K562 (cell line): ENCODE results near the gene FUT2. TPM values are rescaled to one million over a fixed set of nuclear protein-coding genes. Genes with fewer than 3 reads are reported as not detected.
A peak's percentile ranks its signal among the peaks of the same experiment; 100 is the strongest.

Experiments
- BRD9 ChIP-seq: fragments of 450-650 bp; IDR thresholded peaks from 2 replicates; pipeline ENCODE4 v1.6.1; 2018; ENCODE audit warnings: low read depth; ENCODE audit not compliant: partially characterized antibody
- CEBPB ChIP-seq: fragments of 450-650 bp; IDR thresholded peaks from 2 replicates; pipeline ENCODE4 v1.6.1; 2016; ENCODE audit warnings: missing genetic modification characterization, missing compliant biosample characterization
- EHMT2 ChIP-seq: fragments of 450-650 bp; IDR thresholded peaks from 2 replicates; pipeline ENCODE4 v1.6.1; 2018; ENCODE audit warnings: antibody characterized with exemption
- ETV1 ChIP-seq: fragments of 450-650 bp; conservative IDR thresholded peaks from 2 replicates; pipeline ENCODE4 v1.6.1; 2016; ENCODE audit warnings: missing genetic modification characterization, control low read depth, low read depth, missing compliant biosample characterization
- FOXJ3 ChIP-seq: sonication (generic); formaldehyde crosslinking; IDR thresholded peaks from 2 replicates; pipeline ENCODE4 v1.4.0; 2020; ENCODE audit warnings: mild to moderate bottlenecking, missing genetic modification reagents
- HMGN3 ChIP-seq: IDR thresholded peaks from 2 replicates; pipeline ENCODE4 v1.6.1; 2011; ENCODE audit warnings: borderline replicate concordance, low read depth, mild to moderate bottlenecking, mixed read lengths, low read length; ENCODE audit not compliant: insufficient read length; ENCODE audit errors: extremely low read depth
- KAT8 ChIP-seq: fragments of 450-650 bp; IDR thresholded peaks from 2 replicates; pipeline ENCODE4 v1.6.1; 2016; ENCODE audit warnings: low read depth, mild to moderate bottlenecking
- MTF1 ChIP-seq: fragments of 250-450 bp; sonication (Bioruptor Pico); IDR thresholded peaks from 2 replicates; pipeline ENCODE4 v1.9.0; 2021; ENCODE audit warnings: moderate library complexity, mild to moderate bottlenecking, inconsistent platforms, borderline replicate concordance
- MYNN ChIP-seq, 2 experiments: sonication (generic); formaldehyde crosslinking in 1 of 2; IDR thresholded peaks; 2 replicates each; pipeline versions ENCODE4 v1.5.0 to v1.6.1; 2016 to 2020; ENCODE audit warnings: antibody characterized with exemption in 1 of 2, missing genetic modification reagents in 1 of 2
- PHF8 ChIP-seq: fragments of 200-600 bp; sonication (generic); IDR thresholded peaks from 2 replicates; pipeline ENCODE4 v1.6.1; 2012; ENCODE audit warnings: mixed run types, mild to moderate bottlenecking, inconsistent platforms, low read length, moderate library complexity, borderline replicate concordance
- RFX1 ChIP-seq: fragments of 450-650 bp; IDR thresholded peaks from 2 replicates; pipeline ENCODE4 v1.6.1; 2016; ENCODE audit warnings: mild to moderate bottlenecking, moderate library complexity
- SAFB2 ChIP-seq: fragments of 200-400 bp; formaldehyde crosslinking; IDR thresholded peaks from 2 replicates; pipeline ENCODE4 v1.6.1; 2018; ENCODE audit warnings: borderline replicate concordance, low read length, low read depth, moderate library complexity; ENCODE audit not compliant: severe bottlenecking
- SRSF3 ChIP-seq: fragments of 200-400 bp; formaldehyde crosslinking; IDR thresholded peaks from 2 replicates; pipeline ENCODE4 v1.6.1; 2016; ENCODE audit warnings: mild to moderate bottlenecking, low read length, moderate library complexity; ENCODE audit not compliant: insufficient read depth
- TAL1 ChIP-seq: fragments of 450-650 bp; IDR thresholded peaks from 2 replicates; pipeline ENCODE4 v1.6.1; 2016; ENCODE audit warnings: mild to moderate bottlenecking
- TRIM28 ChIP-seq: fragments of 450-650 bp; IDR thresholded peaks from 2 replicates; pipeline ENCODE4 v1.6.1; 2017
- polyA plus RNA-seq, 8 experiments: library from polyadenylated mRNA; depleted of rRNA in 4 of 8; stranded (reverse) in 5 of 8; unstranded in 3 of 8; fragments of >200 nt; fragmentation: Nextera tagmentation in 2 of 8; fragmentation: Illumina TruSeq in 1 of 8; extraction: Ambion mirVana in 2 of 8; extraction: Trizol in 1 of 8; gene quantifications; 2 replicates each; pipeline versions ENCODE4 v1.2.1 to v1.2.3, GENCODE V29; 2011 to 2014; ENCODE audit warnings: inconsistent platforms in 1 of 8, missing spikeins in 1 of 8
- total RNA-seq, 7 experiments: library from RNA; depleted of rRNA in 6 of 7; stranded (reverse); fragments of >200 nt in 6 of 7; fragmentation: Illumina TruSeq in 2 of 7; extraction: Trizol in 2 of 7; gene quantifications; 2 replicates each; pipeline versions ENCODE4 v1.2.1 to v1.2.3, GENCODE V29; 2011 to 2021; ENCODE audit warnings: low replicate concordance in 1 of 7
- TF ChIP-seq, protein P1 (sequence below): sonication (generic); formaldehyde crosslinking; IDR thresholded peaks from 2 replicates; pipeline ENCODE4 v1.8.1; 2023; ENCODE audit warnings: missing genetic modification reagents, mild to moderate bottlenecking, borderline replicate concordance
- TF ChIP-seq, protein P2 (sequence below): fragments of 450-650 bp; IDR thresholded peaks from 2 replicates; pipeline ENCODE4 v1.6.1; 2018; ENCODE audit warnings: mild to moderate bottlenecking, low read depth; ENCODE audit not compliant: partially characterized antibody
- TF ChIP-seq, protein P3 (sequence below): fragments of 250-450 bp; sonication (Bioruptor Pico); IDR thresholded peaks from 2 replicates; pipeline ENCODE4 v1.8.0; 2021; ENCODE audit warnings: moderate library complexity, mild to moderate bottlenecking, inconsistent platforms

The FUT2 gene
- total and polyA plus RNA-seq, 9 of the 15 experiments (the other 6 are each of a cell fraction or from before 2014, with no cell fraction given) = 0.03 to 0.04 TPM; not detected in 7

DNA sequence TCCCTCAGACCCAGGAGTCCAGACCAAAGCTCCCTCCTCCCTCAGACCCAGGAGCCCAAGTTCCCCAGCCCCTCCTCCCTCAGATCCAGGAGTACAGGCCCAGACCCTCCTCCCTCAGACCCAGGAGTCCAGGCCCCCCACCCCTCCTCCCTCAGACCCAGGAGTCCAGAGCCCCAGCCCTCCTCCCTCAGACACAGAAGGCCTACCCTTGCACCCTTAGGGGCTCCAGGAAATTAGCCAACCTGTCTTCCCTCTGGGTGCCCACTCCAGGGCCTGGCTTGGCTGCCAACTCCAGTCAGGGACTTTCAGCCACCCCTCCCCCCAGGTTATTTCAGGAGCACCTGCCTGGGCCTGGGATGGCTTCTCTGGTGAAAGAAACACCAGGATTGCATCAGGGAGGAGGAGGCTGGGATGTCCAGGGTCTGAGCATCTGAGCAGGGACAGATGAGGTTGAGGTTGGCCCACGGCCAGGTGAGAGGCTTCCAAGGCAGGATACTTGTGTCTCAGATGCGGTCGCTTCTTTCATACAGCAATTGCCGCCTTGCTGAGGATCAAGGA, 59.4 kb downstream of the FUT2 start, which contains the start of gene FGF21 (continued):
- TF ChIP-seq, protein P1, sequence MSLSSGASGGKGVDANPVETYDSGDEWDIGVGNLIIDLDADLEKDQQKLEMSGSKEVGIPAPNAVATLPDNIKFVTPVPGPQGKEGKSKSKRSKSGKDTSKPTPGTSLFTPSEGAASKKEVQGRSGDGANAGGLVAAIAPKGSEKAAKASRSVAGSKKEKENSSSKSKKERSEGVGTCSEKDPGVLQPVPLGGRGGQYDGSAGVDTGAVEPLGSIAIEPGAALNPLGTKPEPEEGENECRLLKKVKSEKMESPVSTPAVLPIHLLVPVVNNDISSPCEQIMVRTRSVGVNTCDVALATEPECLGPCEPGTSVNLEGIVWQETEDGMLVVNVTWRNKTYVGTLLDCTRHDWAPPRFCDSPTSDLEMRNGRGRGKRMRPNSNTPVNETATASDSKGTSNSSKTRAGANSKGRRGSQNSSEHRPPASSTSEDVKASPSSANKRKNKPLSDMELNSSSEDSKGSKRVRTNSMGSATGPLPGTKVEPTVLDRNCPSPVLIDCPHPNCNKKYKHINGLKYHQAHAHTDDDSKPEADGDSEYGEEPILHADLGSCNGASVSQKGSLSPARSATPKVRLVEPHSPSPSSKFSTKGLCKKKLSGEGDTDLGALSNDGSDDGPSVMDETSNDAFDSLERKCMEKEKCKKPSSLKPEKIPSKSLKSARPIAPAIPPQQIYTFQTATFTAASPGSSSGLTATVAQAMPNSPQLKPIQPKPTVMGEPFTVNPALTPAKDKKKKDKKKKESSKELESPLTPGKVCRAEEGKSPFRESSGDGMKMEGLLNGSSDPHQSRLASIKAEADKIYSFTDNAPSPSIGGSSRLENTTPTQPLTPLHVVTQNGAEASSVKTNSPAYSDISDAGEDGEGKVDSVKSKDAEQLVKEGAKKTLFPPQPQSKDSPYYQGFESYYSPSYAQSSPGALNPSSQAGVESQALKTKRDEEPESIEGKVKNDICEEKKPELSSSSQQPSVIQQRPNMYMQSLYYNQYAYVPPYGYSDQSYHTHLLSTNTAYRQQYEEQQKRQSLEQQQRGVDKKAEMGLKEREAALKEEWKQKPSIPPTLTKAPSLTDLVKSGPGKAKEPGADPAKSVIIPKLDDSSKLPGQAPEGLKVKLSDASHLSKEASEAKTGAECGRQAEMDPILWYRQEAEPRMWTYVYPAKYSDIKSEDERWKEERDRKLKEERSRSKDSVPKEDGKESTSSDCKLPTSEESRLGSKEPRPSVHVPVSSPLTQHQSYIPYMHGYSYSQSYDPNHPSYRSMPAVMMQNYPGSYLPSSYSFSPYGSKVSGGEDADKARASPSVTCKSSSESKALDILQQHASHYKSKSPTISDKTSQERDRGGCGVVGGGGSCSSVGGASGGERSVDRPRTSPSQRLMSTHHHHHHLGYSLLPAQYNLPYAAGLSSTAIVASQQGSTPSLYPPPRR (CRISPR knock-in tag) = no peak
- TF ChIP-seq, protein P2, sequence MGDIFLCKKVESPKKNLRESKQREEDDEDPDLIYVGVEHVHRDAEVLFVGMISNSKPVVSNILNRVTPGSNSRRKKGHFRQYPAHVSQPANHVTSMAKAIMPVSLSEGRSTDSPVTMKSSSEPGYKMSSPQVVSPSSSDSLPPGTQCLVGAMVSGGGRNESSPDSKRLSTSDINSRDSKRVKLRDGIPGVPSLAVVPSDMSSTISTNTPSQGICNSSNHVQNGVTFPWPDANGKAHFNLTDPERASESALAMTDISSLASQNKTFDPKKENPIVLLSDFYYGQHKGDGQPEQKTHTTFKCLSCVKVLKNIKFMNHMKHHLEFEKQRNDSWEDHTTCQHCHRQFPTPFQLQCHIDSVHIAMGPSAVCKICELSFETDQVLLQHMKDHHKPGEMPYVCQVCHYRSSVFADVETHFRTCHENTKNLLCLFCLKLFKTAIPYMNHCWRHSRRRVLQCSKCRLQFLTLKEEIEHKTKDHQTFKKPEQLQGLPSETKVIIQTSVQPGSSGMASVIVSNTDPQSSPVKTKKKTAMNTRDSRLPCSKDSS = no peak
- peak; percentile 76; the same call in 1 of the 2 replicates for TF ChIP-seq SRSF3
- TF ChIP-seq SAFB2 = no peak
- no peak for TF ChIP-seq TRIM28
- TF ChIP-seq CEBPB = peak; percentile 43; the same call in 1 of the 2 replicates
- no peak for TF ChIP-seq MTF1 (CRISPR knock-in tag)
- no peak for TF ChIP-seq FOXJ3 (CRISPR knock-in tag)
- no peak for TF ChIP-seq EHMT2
- no peak for TF ChIP-seq PHF8
- TF ChIP-seq TAL1 = no peak
- TF ChIP-seq, protein P3, sequence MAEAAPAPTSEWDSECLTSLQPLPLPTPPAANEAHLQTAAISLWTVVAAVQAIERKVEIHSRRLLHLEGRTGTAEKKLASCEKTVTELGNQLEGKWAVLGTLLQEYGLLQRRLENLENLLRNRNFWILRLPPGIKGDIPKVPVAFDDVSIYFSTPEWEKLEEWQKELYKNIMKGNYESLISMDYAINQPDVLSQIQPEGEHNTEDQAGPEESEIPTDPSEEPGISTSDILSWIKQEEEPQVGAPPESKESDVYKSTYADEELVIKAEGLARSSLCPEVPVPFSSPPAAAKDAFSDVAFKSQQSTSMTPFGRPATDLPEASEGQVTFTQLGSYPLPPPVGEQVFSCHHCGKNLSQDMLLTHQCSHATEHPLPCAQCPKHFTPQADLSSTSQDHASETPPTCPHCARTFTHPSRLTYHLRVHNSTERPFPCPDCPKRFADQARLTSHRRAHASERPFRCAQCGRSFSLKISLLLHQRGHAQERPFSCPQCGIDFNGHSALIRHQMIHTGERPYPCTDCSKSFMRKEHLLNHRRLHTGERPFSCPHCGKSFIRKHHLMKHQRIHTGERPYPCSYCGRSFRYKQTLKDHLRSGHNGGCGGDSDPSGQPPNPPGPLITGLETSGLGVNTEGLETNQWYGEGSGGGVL (CRISPR knock-in tag) = no peak
- TF ChIP-seq RFX1 = no peak
- no peak for TF ChIP-seq BRD9
- no peak for TF ChIP-seq MYNN (IDR thresholded peaks at IDR 0.05)
- no peak for TF ChIP-seq MYNN (CRISPR knock-in tag; IDR thresholded peaks at IDR 0.05)
- no peak for TF ChIP-seq ETV1 (tag)
- no peak for TF ChIP-seq KAT8
- TF ChIP-seq HMGN3 = no peak
